HG02981 (cell line): ENCODE data around the gene ATRNL1.

Experiments used
- ATAC-seq: cut with Tn5 transposase; IDR thresholded peaks from one replicate; pipeline ENCODE4 v1.9.1; 2021; ENCODE audit warnings: mild to moderate bottlenecking, moderate library complexity; ENCODE audit not compliant: unreplicated experiment

The ATRNL1 gene

GRCh38 chr10:115572740-115573455 is 479.7 kb downstream of the ATRNL1 start:
- no peak for ATAC-seq

- ATAC-seq = no peak
Observed at GRCh38 chr10:115580239-115580638, 487.1 kb downstream of the ATRNL1 start.

DNA sequence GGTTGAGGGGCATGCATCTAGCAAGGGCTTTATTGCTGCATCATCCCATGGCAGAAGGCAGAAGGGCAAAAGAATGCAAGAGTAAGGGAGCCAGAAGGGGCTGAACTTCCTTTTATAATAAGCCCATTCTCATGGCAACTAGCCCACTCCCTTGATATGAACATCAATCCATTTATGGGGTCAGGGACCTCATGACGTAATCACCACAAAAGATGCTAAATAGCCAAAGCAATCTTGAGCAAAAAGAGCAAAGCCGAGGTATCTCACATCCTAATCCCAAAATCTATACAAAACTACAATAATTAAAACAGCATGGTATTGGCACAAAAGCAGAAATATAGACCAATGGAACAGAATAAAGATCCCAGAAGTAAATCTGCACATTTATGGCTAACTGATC is 499.9 kb downstream of the ATRNL1 start:
- ATAC-seq = no peak

- ATAC-seq = no peak
Observed at GRCh38 chr10:115604627-115605026, 511.5 kb downstream of the ATRNL1 start.

GRCh38 chr10:115606086-115606485 is 512.9 kb downstream of the ATRNL1 start:
- ATAC-seq = no peak

GRCh38 chr10:115606741-115607140 is 513.6 kb downstream of the ATRNL1 start:
- ATAC-seq = no peak

GRCh38 chr10:115624448-115624847 is 531.3 kb downstream of the ATRNL1 start:
- ATAC-seq = no peak

DNA sequence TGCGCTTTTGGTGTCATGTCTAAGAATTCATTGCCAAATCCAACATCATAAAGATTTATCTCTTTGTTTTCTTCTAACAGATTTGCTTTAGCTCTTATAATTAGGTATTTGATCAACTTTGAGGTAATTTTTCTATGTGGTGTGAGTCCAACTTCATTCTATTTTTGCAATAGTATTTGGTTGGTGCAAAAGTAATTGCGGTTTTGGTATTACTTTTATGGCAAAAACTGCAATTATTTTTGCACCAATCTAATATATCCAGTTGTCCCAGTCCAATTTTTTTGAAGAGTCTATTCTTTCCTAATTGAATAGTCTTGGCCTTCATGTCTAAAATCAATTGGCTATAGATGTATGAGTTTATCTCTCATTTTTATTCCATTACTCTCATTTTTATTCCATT is 535.5 kb downstream of the ATRNL1 start:
- ATAC-seq = no peak

- ATAC-seq = no peak
Observed at GRCh38 chr10:115638246-115638645, 545.1 kb downstream of the ATRNL1 start.

DNA sequence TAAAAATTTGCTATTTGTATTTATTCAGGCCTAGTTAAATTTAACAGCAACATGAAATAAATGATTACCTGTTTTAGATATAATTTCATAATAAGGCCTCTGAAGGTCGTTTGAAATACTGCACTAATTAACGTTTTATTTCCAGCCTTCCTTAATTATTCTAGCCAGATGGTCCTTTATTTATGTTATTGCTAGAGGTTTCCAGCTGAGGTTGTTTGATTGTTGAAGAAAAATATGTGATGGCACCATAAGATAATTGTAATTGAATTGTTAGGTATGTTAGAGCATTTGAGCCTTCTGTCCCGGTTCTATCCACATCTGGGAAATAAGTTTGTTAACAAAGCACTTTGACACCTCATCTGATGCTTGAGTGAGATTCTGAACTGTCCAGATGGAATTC is 556.1 kb downstream of the ATRNL1 start:
- ATAC-seq = no peak

- no peak for ATAC-seq
Observed at GRCh38 chr10:115653473-115653872, 560.3 kb downstream of the ATRNL1 start.

GRCh38 chr10:115654961-115655360 is 561.8 kb downstream of the ATRNL1 start:
- ATAC-seq = no peak

GRCh38 chr10:115657161-115657860 is 564.1 kb downstream of the ATRNL1 start:
- no peak for ATAC-seq

DNA sequence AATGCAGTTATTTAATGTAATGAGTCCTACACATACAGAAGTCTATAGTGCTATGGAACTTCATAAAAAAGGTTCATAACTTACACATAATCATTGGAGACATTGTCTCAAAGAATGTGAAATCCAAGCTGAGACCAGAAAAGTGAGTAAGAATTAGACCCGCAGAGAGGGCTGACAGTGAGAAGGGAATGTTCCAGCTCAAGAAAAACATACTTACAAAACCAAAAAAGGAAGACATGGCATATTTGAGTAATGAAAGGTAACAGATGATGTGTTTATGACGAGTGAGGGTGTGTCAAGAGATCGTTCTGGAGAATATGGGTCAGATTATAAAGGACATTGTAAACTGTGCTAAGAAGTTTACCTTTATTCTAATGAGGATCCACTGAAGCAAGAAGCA is 566.5 kb downstream of the ATRNL1 start:
- no peak for ATAC-seq

- no peak for ATAC-seq
Observed at GRCh38 chr10:115660391-115660790, 567.2 kb downstream of the ATRNL1 start.

DNA sequence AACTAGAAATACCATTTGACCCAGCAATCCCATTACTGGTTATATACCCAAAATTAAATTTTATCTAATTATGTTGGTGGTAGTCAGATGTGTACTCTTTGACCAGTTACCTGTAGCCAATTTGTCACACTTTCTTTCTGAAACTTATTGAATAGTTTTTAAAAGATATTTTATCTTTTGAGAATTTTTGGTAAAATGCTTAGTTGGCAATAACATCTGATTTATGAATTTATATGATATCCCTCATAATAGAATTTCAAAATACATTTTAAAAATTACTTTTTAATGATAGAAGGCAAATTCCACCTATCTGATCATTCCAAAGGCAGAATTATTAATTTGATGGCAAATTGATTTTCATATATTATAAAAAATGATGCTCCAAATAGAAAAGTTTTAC is 569.3 kb downstream of the ATRNL1 start:
- no peak for ATAC-seq

DNA sequence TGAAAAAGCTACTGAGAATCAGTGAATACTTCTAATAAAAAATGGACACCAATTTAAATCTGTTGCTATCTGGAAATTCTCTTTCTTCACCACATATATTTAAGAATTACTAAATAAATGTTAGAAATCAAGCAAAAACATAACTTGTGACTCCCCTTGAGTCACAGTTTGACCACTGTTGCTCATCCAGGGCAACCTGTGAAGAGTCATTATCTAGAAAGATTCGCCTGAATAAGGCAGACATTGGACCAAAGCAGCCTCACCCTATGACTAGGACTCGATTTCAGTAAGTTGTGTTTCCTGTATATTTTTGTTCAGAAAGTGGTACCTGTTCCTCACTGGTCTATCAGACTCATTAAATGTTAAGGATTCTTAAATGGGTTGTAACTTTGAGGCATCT is 572.4 kb downstream of the ATRNL1 start:
- ATAC-seq = no peak

DNA sequence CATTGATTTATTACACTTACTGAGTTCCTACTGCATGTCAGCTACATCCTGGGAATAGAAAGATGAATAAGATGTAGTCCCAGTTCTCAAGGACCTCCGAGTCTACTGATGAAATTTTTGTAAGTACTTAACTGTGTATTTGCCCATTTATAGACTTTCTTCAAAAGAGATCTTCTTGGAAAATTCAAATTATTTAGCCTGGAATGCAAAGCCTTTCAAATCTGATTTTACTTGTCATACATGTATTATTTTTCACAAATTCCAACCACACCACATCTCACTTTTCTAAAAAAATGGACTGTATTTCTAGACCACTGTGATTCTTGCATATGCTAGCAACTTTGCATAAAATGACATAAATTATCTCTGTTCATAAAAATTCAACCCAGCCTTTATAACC is 581.3 kb downstream of the ATRNL1 start:
- no peak for ATAC-seq

- ATAC-seq = no peak
Observed at GRCh38 chr10:115696747-115697146, 603.6 kb downstream of the ATRNL1 start.

GRCh38 chr10:115706026-115706425 is 612.9 kb downstream of the ATRNL1 start:
- no peak for ATAC-seq

DNA sequence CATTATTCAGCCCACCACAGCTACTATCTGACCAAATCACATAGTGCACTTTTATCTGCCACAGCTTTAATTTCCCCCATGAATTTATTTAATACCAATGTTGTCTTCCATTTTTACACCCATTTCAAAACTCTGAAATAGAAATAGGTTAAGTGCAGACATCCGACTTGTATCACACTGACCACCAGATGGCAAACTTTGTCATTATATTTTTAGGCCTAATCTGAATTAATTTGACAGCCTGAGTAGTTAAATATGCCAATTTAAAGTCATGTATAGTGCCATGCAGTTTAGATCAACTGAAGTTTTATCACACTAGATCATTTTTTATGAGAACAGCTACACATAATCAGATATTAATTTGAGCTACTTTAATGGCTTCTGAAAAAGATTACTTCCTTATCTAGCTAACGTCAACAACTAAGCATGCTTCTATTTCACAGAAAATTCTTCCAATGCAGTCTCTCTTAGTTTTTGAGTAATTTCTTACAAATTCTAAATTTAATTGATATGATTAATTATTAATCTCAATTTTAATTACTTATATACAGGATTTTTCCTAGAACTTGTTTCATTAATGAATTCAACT is 613.4 kb downstream of the ATRNL1 start:
- ATAC-seq = no peak

DNA sequence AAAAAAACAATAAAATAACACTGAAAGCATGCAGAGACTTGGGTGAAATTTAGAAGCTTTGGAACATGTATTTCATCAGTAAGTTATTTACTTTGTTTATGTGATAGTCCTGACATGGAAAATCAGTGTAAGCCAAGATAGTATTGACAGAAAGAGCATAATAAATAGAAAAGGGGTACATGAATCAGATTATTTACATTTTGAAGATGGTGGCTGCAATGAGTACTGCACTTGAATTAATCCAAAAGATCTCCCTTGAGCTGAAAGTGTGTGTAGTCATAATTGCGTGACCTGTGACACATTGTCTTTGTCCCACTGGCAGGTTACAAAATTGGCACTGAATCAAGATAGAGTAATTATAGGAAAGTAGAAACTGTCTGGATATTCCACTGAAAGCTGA is 617.0 kb downstream of the ATRNL1 start:
- no peak for ATAC-seq
